Measurements from ENCODE around the gene SIAH2. TPM values are rescaled to one million over a fixed set of nuclear protein-coding genes. Genes with fewer than 3 reads are reported as not detected.

Gene SIAH2
- total RNA-seq, 2 donors from 2014 or later = 15.6 to 19.2 TPM

GRCh38 chr3:150703299-150703755 is 59.6 kb downstream of the SIAH2 start:
- peaks cover 8% of the 10 kb centered on the region for H3K9me3 ChIP-seq (ENCODE audit: control insufficient read depth, low read length)
- no peaks in the 10 kb centered on the region for H3K27me3 ChIP-seq (ENCODE audit: control insufficient read depth, insufficient read depth, low read length, poor library complexity, severe bottlenecking)
- no peak for DNase-seq
- H3K27ac ChIP-seq (ENCODE audit: low read depth, low read length) = no peak overlapping the region
- Mint-ChIP-seq H3K27me3 (ENCODE audit: insufficient read depth) (peaks cover 6% of the 10 kb centered on the region), H3K9me3 (peaks cover 10% of the 10 kb centered on the region), H3K4me1 (no peaks in the 10 kb centered on the region), H3K4me3 (peak overlapping the region; percentile 80), H3K36me3 (ENCODE audit: low read depth) (peaks cover 14% of the 10 kb centered on the region), H3K27ac (peak overlapping the region; percentile 90)
- H3K36me3 ChIP-seq (ENCODE audit: control insufficient read depth, insufficient read depth, low read length) = no peaks in the 10 kb centered on the region
- WGBS, 2 experiments (ENCODE audit: insufficient coverage in 1 of 2, insufficient read length in 1 of 2) = 36 to 71% methylated on average over 18 to 29 of the region's 29 CpGs
- TF ChIP-seq CTCF (conservative IDR thresholded peaks at IDR 0.05) = no peak
- H3K4me3 ChIP-seq (ENCODE audit: low read length) = peak overlapping the region; percentile 90
- H3K4me1 ChIP-seq (ENCODE audit: control insufficient read depth, insufficient read depth, low read length) = no peaks in the 10 kb centered on the region
- H3K9ac ChIP-seq (ENCODE audit: extremely low read depth, low read length, poor library complexity, severe bottlenecking) = peak overlapping the region; percentile 94

DNA sequence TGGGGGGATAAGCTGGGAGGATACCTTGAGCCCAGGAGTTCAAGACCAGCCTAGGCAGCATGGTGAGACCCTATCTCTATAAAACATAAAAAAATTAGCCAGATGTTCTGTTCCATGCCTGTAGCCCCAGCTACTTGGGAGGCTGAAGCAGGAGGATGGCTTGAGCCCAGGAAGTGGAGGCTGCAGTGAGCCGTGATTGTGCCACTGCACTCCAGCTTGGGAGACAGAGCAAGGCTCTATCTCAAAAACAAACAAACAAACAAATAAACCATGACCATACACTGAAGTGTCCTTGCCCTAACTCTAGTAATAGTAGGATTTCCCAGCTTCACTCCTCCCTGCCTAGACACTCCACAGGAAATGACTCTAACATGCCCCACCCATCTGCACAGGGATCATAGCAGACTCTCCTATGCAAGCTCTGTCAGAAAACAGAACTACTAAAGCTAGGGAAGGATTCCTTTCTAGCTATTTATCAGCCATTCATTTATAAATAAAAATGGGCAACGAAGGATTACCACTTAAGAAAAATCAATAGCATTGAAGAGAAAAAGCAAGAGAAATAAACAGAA is 63.8 kb downstream of the SIAH2 start:
- Mint-ChIP-seq H3K27ac (no peak overlapping the region), H3K27me3 (ENCODE audit: insufficient read depth) (peaks cover 6% of the 10 kb centered on the region), H3K4me1 (no peaks in the 10 kb centered on the region), H3K9me3 (peaks cover 13% of the 10 kb centered on the region), H3K36me3 (ENCODE audit: low read depth) (no peaks in the 10 kb centered on the region), H3K4me3 (no peak overlapping the region)
- H3K9me3 ChIP-seq (ENCODE audit: control insufficient read depth, low read length) = peaks cover 10% of the 10 kb centered on the region
- DNase-seq = no peak
- no peaks in the 10 kb centered on the region for H3K36me3 ChIP-seq (ENCODE audit: control insufficient read depth, insufficient read depth, low read length)
- H3K9ac ChIP-seq (ENCODE audit: extremely low read depth, low read length, poor library complexity, severe bottlenecking) = no peak overlapping the region
- no peaks in the 10 kb centered on the region for H3K27me3 ChIP-seq (ENCODE audit: control insufficient read depth, insufficient read depth, low read length, poor library complexity, severe bottlenecking)
- H3K27ac ChIP-seq (ENCODE audit: low read depth, low read length) = no peak overlapping the region
- H3K4me1 ChIP-seq (ENCODE audit: control insufficient read depth, insufficient read depth, low read length) = no peaks in the 10 kb centered on the region
- TF ChIP-seq CTCF (conservative IDR thresholded peaks at IDR 0.05) = no peak
- WGBS, 2 experiments (ENCODE audit: insufficient coverage in 1 of 2, insufficient read length in 1 of 2) = 80 to 100% methylated on average over 1 to 2 of the region's 2 CpGs
- no peak overlapping the region for H3K4me3 ChIP-seq (ENCODE audit: low read length)

GRCh38 chr3:150697646-150698045 is 65.3 kb downstream of the SIAH2 start:
- H3K4me1 ChIP-seq (ENCODE audit: control insufficient read depth, insufficient read depth, low read length) = no peaks in the 10 kb centered on the region
- no peak overlapping the region for H3K4me3 Mint-ChIP-seq
- H3K9me3 ChIP-seq (ENCODE audit: control insufficient read depth, low read length) = peaks cover 23% of the 10 kb centered on the region
- H3K4me3 ChIP-seq (ENCODE audit: low read length) = no peak overlapping the region
- no peaks in the 10 kb centered on the region for H3K27me3 ChIP-seq (ENCODE audit: control insufficient read depth, insufficient read depth, low read length, poor library complexity, severe bottlenecking)
- no peak overlapping the region for H3K27ac Mint-ChIP-seq
- peaks cover 24% of the 10 kb centered on the region for H3K9me3 Mint-ChIP-seq
- H3K27me3 Mint-ChIP-seq (ENCODE audit: insufficient read depth) = peaks cover 3% of the 10 kb centered on the region
- H3K36me3 ChIP-seq (ENCODE audit: control insufficient read depth, insufficient read depth, low read length) = no peaks in the 10 kb centered on the region
- H3K27ac ChIP-seq (ENCODE audit: low read depth, low read length) = no peak overlapping the region
- H3K4me1 Mint-ChIP-seq = no peaks in the 10 kb centered on the region
- no peak for TF ChIP-seq CTCF (conservative IDR thresholded peaks at IDR 0.05)
- H3K36me3 Mint-ChIP-seq (ENCODE audit: low read depth) = no peaks in the 10 kb centered on the region
- no peak overlapping the region for H3K9ac ChIP-seq (ENCODE audit: extremely low read depth, low read length, poor library complexity, severe bottlenecking)
- no peak for DNase-seq

Measured in endodermal cell (in vitro differentiated cells).